RWPE1 (cell line): ENCODE results near the gene TRIM51G.
"Not testable (repeated sequence)": the region's sequence is repeated elsewhere in the genome, so short reads cannot be mapped to it uniquely, and the experiment has no call there.

Experiments used
- CTCF ChIA-PET: fragments of 350-600 bp; sonication (Branson Sonifier 250); formaldehyde crosslinking; extraction: SDS; loops from one replicate; lab custom pipeline; 2021; lab: Yijun Ruan, JAX
- POLR2A ChIA-PET: fragments of 400-600 bp; formaldehyde crosslinking; extraction: SDS; loops from one replicate; lab custom pipeline; 2020; ENCODE audit warnings: antibody characterized with exemption; ENCODE audit not compliant: low non-redundant PET; lab: Yijun Ruan, JAX
- DNase-seq: peaks from one replicate; pipeline ENCODE4 v3.0.0; 2012; ENCODE audit warnings: low spot score
- H3K27ac ChIP-seq: fragments of 450-650 bp; 2 replicates; pipeline ENCODE4 v1.5.1; 2017

The TRIM51G gene

GRCh38 chr11:48983785-48984184 lies at the start of gene TRIM51G:
Gene TRIM51G (minus strand): TSS chr11:48983885. CDS start chr11:48981695, 2,190 bp downstream.
- H3K27ac ChIP-seq, CTCF ChIA-PET, DNase-seq, POLR2A ChIA-PET: not testable (repeated sequence)

GRCh38 chr11:49028523-49028922 lies 44.8 kb upstream of the TRIM51G start, which contains the start of gene TRIM49B:
Gene TRIM49B (plus strand): TSS chr11:49028823. CDS start chr11:49031600, 2,777 bp downstream.
- DNase-seq, H3K27ac ChIP-seq, POLR2A ChIA-PET, CTCF ChIA-PET: not testable (repeated sequence)

- H3K27ac ChIP-seq, DNase-seq, POLR2A ChIA-PET, CTCF ChIA-PET: not testable (repeated sequence)
These were observed 15.1 kb downstream of the TRIM51G start for GRCh38 chr11:48968592-48968991.

GRCh38 chr11:48955315-48956049 lies 28.2 kb downstream of the TRIM51G start:
- POLR2A ChIA-PET, CTCF ChIA-PET, H3K27ac ChIP-seq, DNase-seq: not testable (repeated sequence)

- H3K27ac ChIP-seq, CTCF ChIA-PET, POLR2A ChIA-PET, DNase-seq: not testable (repeated sequence)
These were observed 37.9 kb downstream of the TRIM51G start for GRCh38 chr11:48945796-48946195.
